ENCODE measurements around the gene DNAJC5.

DNA sequence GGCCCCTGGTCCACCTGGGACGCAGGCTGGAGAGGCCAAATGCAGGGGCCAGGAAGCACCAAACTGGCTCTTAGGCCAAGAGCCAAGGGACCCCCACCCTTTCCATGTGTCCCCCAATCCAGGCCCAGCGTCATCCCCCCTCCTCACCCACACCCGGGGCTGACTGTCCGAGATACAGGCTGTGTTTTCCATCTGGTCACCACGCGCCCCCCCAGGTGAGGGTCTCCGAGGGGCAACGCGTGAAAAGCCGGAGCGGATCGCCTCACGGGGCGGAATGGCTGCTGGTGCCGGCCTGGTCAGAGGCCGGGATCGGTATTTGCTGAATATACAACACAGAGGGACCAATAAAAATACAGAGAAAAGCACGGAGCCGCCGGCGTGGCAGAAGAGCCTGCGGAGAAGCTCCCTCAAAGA lies 38.8 kb upstream of the DNAJC5 start:
- TF ChIP-seq, protein P1, sequence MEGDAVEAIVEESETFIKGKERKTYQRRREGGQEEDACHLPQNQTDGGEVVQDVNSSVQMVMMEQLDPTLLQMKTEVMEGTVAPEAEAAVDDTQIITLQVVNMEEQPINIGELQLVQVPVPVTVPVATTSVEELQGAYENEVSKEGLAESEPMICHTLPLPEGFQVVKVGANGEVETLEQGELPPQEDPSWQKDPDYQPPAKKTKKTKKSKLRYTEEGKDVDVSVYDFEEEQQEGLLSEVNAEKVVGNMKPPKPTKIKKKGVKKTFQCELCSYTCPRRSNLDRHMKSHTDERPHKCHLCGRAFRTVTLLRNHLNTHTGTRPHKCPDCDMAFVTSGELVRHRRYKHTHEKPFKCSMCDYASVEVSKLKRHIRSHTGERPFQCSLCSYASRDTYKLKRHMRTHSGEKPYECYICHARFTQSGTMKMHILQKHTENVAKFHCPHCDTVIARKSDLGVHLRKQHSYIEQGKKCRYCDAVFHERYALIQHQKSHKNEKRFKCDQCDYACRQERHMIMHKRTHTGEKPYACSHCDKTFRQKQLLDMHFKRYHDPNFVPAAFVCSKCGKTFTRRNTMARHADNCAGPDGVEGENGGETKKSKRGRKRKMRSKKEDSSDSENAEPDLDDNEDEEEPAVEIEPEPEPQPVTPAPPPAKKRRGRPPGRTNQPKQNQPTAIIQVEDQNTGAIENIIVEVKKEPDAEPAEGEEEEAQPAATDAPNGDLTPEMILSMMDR (optimal IDR thresholded peaks at IDR 0.05 in 1 of 3, IDR thresholded peaks at IDR 0.05 in 1 of 3, conservative IDR thresholded peaks at IDR 0.05 in 1 of 3; ENCODE audit: extremely low read depth in 1 of 3, insufficient read depth in 2 of 3, low read length in 3 of 3) = no peak
- no peak for TF ChIP-seq EZH2 (IDR thresholded peaks at IDR 0.05; ENCODE audit: low read length)
